Liver (tissue), 9 donors: ENCODE data around the gene FGFR4. TPM values are rescaled to one million over a fixed set of nuclear protein-coding genes. Genes with fewer than 3 reads are reported as not detected.

Experiments
- DNase-seq: peaks from one replicate; pipeline ENCODE4 v3.0.0-alpha.2; 2017; ENCODE audit warnings: low spot score
- H3K27ac ChIP-seq, 2 donors: one replicate each; pipeline ENCODE4 v1.7.0; 2013; ENCODE audit warnings: inconsistent platforms in 2 of 2, low read length in 2 of 2, control low read depth in 1 of 2, low read depth in 1 of 2, mild to moderate bottlenecking in 1 of 2
- H3K27me3 ChIP-seq, 4 donors: one replicate each; pipeline versions ENCODE4 v1.6.1 to v1.7.0; 2013; ENCODE audit warnings: low read length in 3 of 4, inconsistent platforms in 1 of 4, mild to moderate bottlenecking in 1 of 4, moderate library complexity in 1 of 4; ENCODE audit not compliant: control insufficient read depth in 4 of 4, insufficient read depth in 4 of 4
- H3K36me3 ChIP-seq, 4 donors: one replicate each; pipeline versions ENCODE4 v1.6.1 to v1.7.0; 2013; ENCODE audit warnings: low read length in 3 of 4, mild to moderate bottlenecking in 3 of 4, low read depth in 1 of 4, moderate library complexity in 1 of 4; ENCODE audit not compliant: control insufficient read depth in 4 of 4, insufficient read depth in 3 of 4
- H3K4me1 ChIP-seq, 4 donors: one replicate each; pipeline versions ENCODE4 v1.6.1 to v1.7.0; 2013; ENCODE audit warnings: low read length in 3 of 4, mild to moderate bottlenecking in 3 of 4, moderate library complexity in 1 of 4; ENCODE audit not compliant: control insufficient read depth in 4 of 4, insufficient read depth in 4 of 4
- H3K4me3 ChIP-seq, 3 donors: one replicate each; pipeline versions ENCODE4 v1.6.1 to v1.7.0; 2013; ENCODE audit warnings: low read length in 3 of 3, control low read depth in 1 of 3, low read depth in 1 of 3, mild to moderate bottlenecking in 1 of 3
- H3K9ac ChIP-seq, 2 donors: one replicate each; pipeline ENCODE4 v1.7.0; 2013; ENCODE audit warnings: low read length in 2 of 2, mild to moderate bottlenecking in 2 of 2, moderate library complexity in 2 of 2, control low read depth in 1 of 2, low read depth in 1 of 2
- H3K9me3 ChIP-seq, 4 donors: one replicate each; pipeline versions ENCODE4 v1.6.1 to v1.7.0; 2013; ENCODE audit warnings: low read length in 3 of 4; ENCODE audit not compliant: control insufficient read depth in 4 of 4
- ATF3 ChIP-seq: IDR thresholded peaks from 2 replicates; pipeline ENCODE4 v1.6.1; 2016; ENCODE audit warnings: antibody characterized with exemption
- CTCF ChIP-seq: fragments of 150-350 bp; IDR thresholded peaks from 2 replicates; pipeline ENCODE4 v1.5.1; 2017; ENCODE audit warnings: improper control_type of control experiment, low read depth, low read length; ENCODE audit not compliant: missing input control
- EGR1 ChIP-seq, 2 donors: IDR thresholded peaks; 2 replicates each; pipeline ENCODE4 v1.6.1; 2016 to 2018; ENCODE audit warnings: antibody characterized with exemption in 2 of 2, low read depth in 2 of 2
- FOXA1 ChIP-seq: IDR thresholded peaks from 2 replicates; pipeline ENCODE4 v1.6.1; 2016; ENCODE audit warnings: antibody characterized with exemption
- FOXA2 ChIP-seq: IDR thresholded peaks from 2 replicates; pipeline ENCODE4 v1.6.1; 2016; ENCODE audit warnings: antibody characterized with exemption
- HNF4A ChIP-seq, 2 donors: conservative IDR thresholded peaks; 2 replicates each; pipeline ENCODE4 v1.6.1; 2016; ENCODE audit warnings: antibody characterized with exemption in 2 of 2, mild to moderate bottlenecking in 2 of 2
- HNF4G ChIP-seq: IDR thresholded peaks from 2 replicates; pipeline ENCODE4 v1.6.1; 2016; ENCODE audit warnings: antibody characterized with exemption
- JUND ChIP-seq, 2 donors: IDR thresholded peaks; 2 replicates each; pipeline ENCODE4 v1.6.1; 2016; ENCODE audit warnings: antibody characterized with exemption in 2 of 2
- MAX ChIP-seq: IDR thresholded peaks from 2 replicates; pipeline ENCODE4 v1.6.1; 2016; ENCODE audit warnings: antibody characterized with exemption
- NR2F2 ChIP-seq: IDR thresholded peaks from 2 replicates; pipeline ENCODE4 v1.6.1; 2016; ENCODE audit warnings: antibody characterized with exemption
- REST ChIP-seq: IDR thresholded peaks from 2 replicates; pipeline ENCODE4 v1.6.1; 2016; ENCODE audit warnings: antibody characterized with exemption, mild to moderate bottlenecking
- RXRA ChIP-seq, 2 donors: IDR thresholded peaks; 2 replicates each; pipeline ENCODE4 v1.6.1; 2017 to 2018; ENCODE audit warnings: antibody characterized with exemption in 2 of 2, mild to moderate bottlenecking in 1 of 2
- SP1 ChIP-seq: IDR thresholded peaks from 2 replicates; pipeline ENCODE4 v1.6.1; 2018; ENCODE audit warnings: antibody characterized with exemption, mild to moderate bottlenecking
- TAF1 ChIP-seq: conservative IDR thresholded peaks from 2 replicates; pipeline ENCODE4 v1.6.1; 2016; ENCODE audit warnings: antibody characterized with exemption, mild to moderate bottlenecking
- ZBTB33 ChIP-seq: IDR thresholded peaks from 2 replicates; pipeline ENCODE4 v1.6.1; 2016; ENCODE audit warnings: antibody characterized with exemption
- WGBS: extraction: QIAGEN DNeasy Blood & Tissue Kit; methylation state at CpG from one replicate; pipeline ENCODE4 v1.1.7; 2013; 5-methylcytosine and 5-hydroxymethylcytosine counted together
- polyA plus RNA-seq, 2 donors: library from polyadenylated mRNA; stranded (reverse) in 1 of 2; unstranded in 1 of 2; fragments of 200-250 nt in 1 of 2; fragments of >200 nt in 1 of 2; fragmentation: Nextera tagmentation in 1 of 2; extraction: Ambion mirVana in 1 of 2; gene quantifications; one replicate each; pipeline versions ENCODE4 v1.2.1 to v1.2.3, GENCODE V29; 2013 to 2015
- total RNA-seq, 2 donors: library from RNA; depleted of rRNA; stranded (reverse); fragments of >200 nt; gene quantifications; one replicate each; pipeline ENCODE4 v1.2.3, GENCODE V29; 2014
- donor health status: healthy.
- donor health status: healthy.
- donor health status: healthy.
- donor health status: healthy.
- donor health status: healthy.

FGFR4 gene
- total and polyA plus RNA-seq, 4 donors, result 42.3 to 72.6 (median 56.3) TPM

- no peaks in the 10 kb centered on the region for H3K9me3 ChIP-seq
- TF ChIP-seq EGR1 (IDR thresholded peaks at IDR 0.05; ENCODE audit: low read depth in 2 of 2) (no peak), NR2F2 (no peak), ZBTB33 (no peak), TAF1 (no peak), ATF3 (no peak), FOXA1 (no peak), FOXA2 (no peak), HNF4G (no peak), CTCF (no peak), REST (no peak), RXRA (IDR thresholded peaks at IDR 0.05) (no peak), HNF4A (conservative IDR thresholded peaks at IDR 0.05) (no peak)
These were observed 17.0 kb downstream of the FGFR4 start for GRCh38 chr5:177103523-177104253.

GRCh38 chr5:177105691-177106476 lies 19.2 kb downstream of the FGFR4 start:
- peaks cover 0 to 23% (median 18%) of the 10 kb centered on the region in 4 donors for H3K4me1 ChIP-seq
- no peaks in the 10 kb centered on the region for H3K27me3 ChIP-seq
- DNase-seq, result no peak
- no peak overlapping the region for H3K4me3 ChIP-seq
- no peak overlapping the region for H3K9ac ChIP-seq
- H3K36me3 ChIP-seq, result no peaks in the 10 kb centered on the region
- WGBS, result 93% methylated on average over 24 of the region's 24 CpGs
- no peaks in the 10 kb centered on the region for H3K9me3 ChIP-seq
- no peak overlapping the region for H3K27ac ChIP-seq
- no peak for TF ChIP-seq HNF4G
- no peak for TF ChIP-seq TAF1
- TF ChIP-seq REST, result no peak
- TF ChIP-seq RXRA (IDR thresholded peaks at IDR 0.05), result no peak
- no peak for TF ChIP-seq HNF4A (conservative IDR thresholded peaks at IDR 0.05)
- TF ChIP-seq JUND (IDR thresholded peaks at IDR 0.05), result no peak
- TF ChIP-seq MAX, result no peak
- TF ChIP-seq SP1, result no peak
- TF ChIP-seq ZBTB33, result no peak

More at GRCh38 chr5:177103523-177104253, 17.0 kb downstream of the FGFR4 start:
- H3K36me3 ChIP-seq, result no peaks in the 10 kb centered on the region
- no peak overlapping the region for H3K27ac ChIP-seq
- no peak for DNase-seq
- H3K4me3 ChIP-seq, result no peak overlapping the region
- H3K27me3 ChIP-seq, result no peaks in the 10 kb centered on the region
- no peak overlapping the region for H3K9ac ChIP-seq
- H3K4me1 ChIP-seq, result peaks cover 0 to 4% (median 2%) of the 10 kb centered on the region in 4 donors
- WGBS, result 64% methylated on average over 9 of the region's 9 CpGs
